Progenitor cell of endocrine pancreas (in vitro differentiated cells): ENCODE measurements around the gene SF3A1. TPM values are rescaled to one million over a fixed set of nuclear protein-coding genes. Genes with fewer than 3 reads are reported as not detected.

Experiments
- DNase-seq: peaks from one replicate; pipeline ENCODE4 v3.0.0; 2021; ENCODE audit warnings: low spot score; ENCODE audit not compliant: unreplicated experiment
- H3K27ac Mint-ChIP-seq: 2 replicates; pipeline ENCODE4 v1.8.0; 2021; ENCODE audit warnings: mild to moderate bottlenecking, moderate library complexity, mixed read lengths
- H3K27me3 Mint-ChIP-seq: 2 replicates; pipeline ENCODE4 v1.8.0; 2021; ENCODE audit warnings: mixed read lengths
- H3K36me3 Mint-ChIP-seq: 2 replicates; pipeline ENCODE4 v1.8.0; 2022; ENCODE audit warnings: mixed read lengths; ENCODE audit not compliant: insufficient read depth
- H3K4me1 Mint-ChIP-seq: 2 replicates; pipeline ENCODE4 v1.8.0; 2021; ENCODE audit warnings: low read depth, mixed read lengths
- H3K4me3 Mint-ChIP-seq: 2 replicates; pipeline ENCODE4 v1.8.0; 2021; ENCODE audit warnings: low read depth, mild to moderate bottlenecking, moderate library complexity, mixed read lengths
- H3K9me3 Mint-ChIP-seq: 2 replicates; pipeline ENCODE4 v1.8.0; 2021; ENCODE audit warnings: low read depth, mixed read lengths
- CTCF ChIP-seq: fragments of 200-600 bp; sonication (generic); IDR thresholded peaks from one replicate; pipeline ENCODE4 v1.5.0; 2021; ENCODE audit warnings: antibody characterized with exemption, mild to moderate bottlenecking; ENCODE audit not compliant: unreplicated experiment
- total RNA-seq: library from RNA; stranded (reverse); gene quantifications from 2 replicates; pipeline ENCODE4 v1.2.1, GENCODE V29; 2021

SF3A1 gene
- total RNA-seq, 1 donor from 2014 or later: 165 TPM

GRCh38 chr22:30291058-30291892, 65.4 kb downstream of the SF3A1 start:
- no peak overlapping the region for H3K27ac Mint-ChIP-seq
- H3K4me3 Mint-ChIP-seq: no peak overlapping the region

GRCh38 chr22:30290342-30291057, 66.2 kb downstream of the SF3A1 start:
- no peak overlapping the region for H3K27ac Mint-ChIP-seq
- H3K27me3 Mint-ChIP-seq: peaks cover 2% of the 10 kb centered on the region
- peak overlapping the region; percentile 71 for H3K4me3 Mint-ChIP-seq
- H3K9me3 Mint-ChIP-seq: no peaks in the 10 kb centered on the region
- DNase-seq: no peak
- peaks cover 5% of the 10 kb centered on the region for H3K4me1 Mint-ChIP-seq
- no peak for TF ChIP-seq CTCF
- H3K36me3 Mint-ChIP-seq: peaks cover 9% of the 10 kb centered on the region

More at GRCh38 chr22:30291058-30291892, 65.4 kb downstream of the SF3A1 start:
- Mint-ChIP-seq H3K27me3 (peaks cover 2% of the 10 kb centered on the region), H3K4me1 (peaks cover 5% of the 10 kb centered on the region), H3K36me3 (peaks cover 9% of the 10 kb centered on the region), H3K9me3 (no peaks in the 10 kb centered on the region)
- DNase-seq: no peak
- no peak for TF ChIP-seq CTCF

GRCh38 chr22:30289980-30290313, 66.7 kb downstream of the SF3A1 start:
- peaks cover 5% of the 10 kb centered on the region for H3K4me1 Mint-ChIP-seq
- H3K36me3 Mint-ChIP-seq: peaks cover 9% of the 10 kb centered on the region
- peak overlapping the region; percentile 71 for H3K4me3 Mint-ChIP-seq
- TF ChIP-seq CTCF: no peak
- DNase-seq: no peak
- peaks cover 2% of the 10 kb centered on the region for H3K27me3 Mint-ChIP-seq
- peak overlapping the region; percentile 24 for H3K27ac Mint-ChIP-seq
- no peaks in the 10 kb centered on the region for H3K9me3 Mint-ChIP-seq

- peaks cover 9% of the 10 kb centered on the region for H3K36me3 Mint-ChIP-seq
Measured at GRCh38 chr22:30289141-30289979, 67.3 kb downstream of the SF3A1 start, which contains the start of gene CASTOR1. Gene CASTOR1 (minus strand): TSS chr22:30289505. CDS start chr22:30289497, 8 bp downstream.

More at GRCh38 chr22:30289141-30289979, 67.3 kb downstream of the SF3A1 start, which contains the start of gene CASTOR1:
- H3K4me3 Mint-ChIP-seq: peak within 1 kb of the TSS; percentile 80
- peak; percentile 89 for DNase-seq
- peaks cover 2% of the 10 kb centered on the region for H3K27me3 Mint-ChIP-seq
- no peak for TF ChIP-seq CTCF
- peaks cover 5% of the 10 kb centered on the region for H3K4me1 Mint-ChIP-seq
- peak within 1 kb of the TSS; percentile 90 for H3K27ac Mint-ChIP-seq
- H3K9me3 Mint-ChIP-seq: no peaks in the 10 kb centered on the region
